HG02973 (cell line): ENCODE measurements around the gene CCL2.

Experiments used
- ATAC-seq: cut with Tn5 transposase; IDR thresholded peaks from one replicate; pipeline ENCODE4 v1.9.1; 2021; ENCODE audit warnings: moderate library complexity; ENCODE audit not compliant: unreplicated experiment

Gene CCL2

GRCh38 chr17:34261568-34262337 is 6.7 kb downstream of the CCL2 start:
- no peak for ATAC-seq

- ATAC-seq: no peak
These were observed 10.6 kb downstream of the CCL2 start for GRCh38 chr17:34265711-34266110.

GRCh38 chr17:34269969-34270368 is 14.9 kb downstream of the CCL2 start, which contains the start of gene CCL7:
Gene CCL7 (plus strand): TSS chr17:34270221. CDS start chr17:34270291, 70 bp downstream.
- no peak for ATAC-seq

- no peak for ATAC-seq
These were observed 20.8 kb downstream of the CCL2 start for GRCh38 chr17:34275881-34276280.

GRCh38 chr17:34276826-34277225 is 21.7 kb downstream of the CCL2 start:
- no peak for ATAC-seq

GRCh38 chr17:34283571-34283970 is 28.5 kb downstream of the CCL2 start:
- ATAC-seq: no peak

- ATAC-seq: no peak
These were observed 30.3 kb downstream of the CCL2 start, which contains the start of gene CCL11 for GRCh38 chr17:34285286-34285792. Gene CCL11 (plus strand): TSS chr17:34285742. CDS start chr17:34285809, 67 bp downstream.

GRCh38 chr17:34287875-34288274 is 32.8 kb downstream of the CCL2 start:
- ATAC-seq: no peak

GRCh38 chr17:34290586-34290985 is 35.5 kb downstream of the CCL2 start:
- no peak for ATAC-seq

GRCh38 chr17:34291721-34292348 is 36.8 kb downstream of the CCL2 start:
- ATAC-seq: no peak

GRCh38 chr17:34299027-34299426 is 43.9 kb downstream of the CCL2 start:
- ATAC-seq: no peak

- no peak for ATAC-seq
These were observed 45.0 kb downstream of the CCL2 start for GRCh38 chr17:34299956-34300577.

GRCh38 chr17:34300652-34301370 is 45.7 kb downstream of the CCL2 start:
- no peak for ATAC-seq

GRCh38 chr17:34301986-34302385 is 46.9 kb downstream of the CCL2 start:
- ATAC-seq: no peak

- ATAC-seq: no peak
These were observed 47.6 kb downstream of the CCL2 start for GRCh38 chr17:34302636-34303035.

- ATAC-seq: no peak
These were observed 48.5 kb downstream of the CCL2 start for GRCh38 chr17:34303606-34304005.

- no peak for ATAC-seq
These were observed 50.0 kb downstream of the CCL2 start for GRCh38 chr17:34305061-34305460.

- no peak for ATAC-seq
These were observed 50.5 kb downstream of the CCL2 start for GRCh38 chr17:34305606-34306005.

GRCh38 chr17:34306466-34306865 is 51.4 kb downstream of the CCL2 start:
- no peak for ATAC-seq
